CD8-positive, alpha-beta memory T cell (primary cell): ENCODE data around the gene SPON1. TPM values are rescaled to one million over a fixed set of nuclear protein-coding genes. Genes with fewer than 3 reads are reported as not detected.

Experiments used
- CTCF ChIA-PET: fragments of 350-600 bp; sonication (Branson Sonifier 250); formaldehyde crosslinking; loops from one replicate; lab custom pipeline; 2021; ENCODE audit warnings: antibody characterized with exemption; lab: Charles Lee
- POLR2A ChIA-PET: fragments of 350-600 bp; sonication (Branson Sonifier 250); formaldehyde crosslinking; loops from one replicate; lab custom pipeline; 2021; ENCODE audit warnings: antibody characterized with exemption; lab: Charles Lee
- DNase-seq, 5 donors: peaks; one replicate each; pipeline versions ENCODE4 v3.0.0 to v3.0.0-alpha.2; 2020 to 2022; ENCODE audit warnings: mixed read lengths in 1 of 5
- H3K27ac ChIP-seq: one replicate; pipeline ENCODE4 v1.7.0; 2013; ENCODE audit warnings: low read depth, mild to moderate bottlenecking, low read length, moderate library complexity
- H3K27me3 ChIP-seq: 2 replicates; pipeline ENCODE4 v1.7.0; 2013; ENCODE audit warnings: low read length, mild to moderate bottlenecking; ENCODE audit not compliant: insufficient read depth, poor library complexity, severe bottlenecking
- H3K36me3 ChIP-seq: 2 replicates; pipeline ENCODE4 v1.7.0; 2013; ENCODE audit warnings: mild to moderate bottlenecking, low read length, moderate library complexity; ENCODE audit not compliant: insufficient read depth
- H3K4me1 ChIP-seq: 2 replicates; pipeline ENCODE4 v1.7.0; 2013; ENCODE audit warnings: mild to moderate bottlenecking, low read length, moderate library complexity; ENCODE audit not compliant: insufficient read depth
- H3K4me3 ChIP-seq: 2 replicates; pipeline ENCODE4 v1.7.0; 2013; ENCODE audit warnings: mild to moderate bottlenecking, low read length
- H3K9me3 ChIP-seq: 2 replicates; pipeline ENCODE4 v1.7.0; 2013; ENCODE audit warnings: mild to moderate bottlenecking, low read length
- H3K27ac Mint-ChIP-seq, 8 donors: one replicate each; pipeline ENCODE4 v1.8.0; 2020 to 2021; ENCODE audit warnings: mixed read lengths in 8 of 8, mild to moderate bottlenecking in 6 of 8, inconsistent platforms in 3 of 8, moderate library complexity in 3 of 8
- H3K27me3 Mint-ChIP-seq, 2 donors: one replicate each; pipeline ENCODE4 v1.8.0; 2020 to 2021; ENCODE audit warnings: mixed read lengths in 2 of 2, mild to moderate bottlenecking in 1 of 2, moderate library complexity in 1 of 2
- H3K36me3 Mint-ChIP-seq, 3 donors: one replicate each; pipeline ENCODE4 v1.8.0; 2020 to 2021; ENCODE audit warnings: mixed read lengths in 3 of 3, inconsistent platforms in 1 of 3, mild to moderate bottlenecking in 1 of 3
- H3K4me1 Mint-ChIP-seq, 3 donors: one replicate each; pipeline ENCODE4 v1.8.0; 2020 to 2021; ENCODE audit warnings: mixed read lengths in 3 of 3, inconsistent platforms in 1 of 3, mild to moderate bottlenecking in 1 of 3
- H3K4me3 Mint-ChIP-seq, 7 donors: one replicate each; pipeline ENCODE4 v1.8.0; 2020 to 2021; ENCODE audit warnings: mixed read lengths in 7 of 7, mild to moderate bottlenecking in 6 of 7, moderate library complexity in 4 of 7, inconsistent platforms in 2 of 7
- H3K9me3 Mint-ChIP-seq, 5 donors: one replicate each; pipeline ENCODE4 v1.8.0; 2020 to 2022; ENCODE audit warnings: mixed read lengths in 5 of 5, mild to moderate bottlenecking in 3 of 5, moderate library complexity in 2 of 5, inconsistent platforms in 1 of 5
- polyA plus RNA-seq: library from polyadenylated mRNA; unstranded; fragments of 300-500 nt; fragmentation: Illumina TruSeq; gene quantifications from one replicate; pipeline ENCODE4 v1.2.3, GENCODE V29; 2021
- total RNA-seq, 2 experiments: library from RNA; stranded (reverse); gene quantifications; one replicate each; pipeline ENCODE4 v1.2.3, GENCODE V29; 2021

SPON1 gene
- total and polyA plus RNA-seq, 3 experiments from 2014 or later, result 0.81 to 2.0 (median 0.97) TPM

GRCh38 chr11:14184028-14184940 lies 221.8 kb downstream of the SPON1 start:
- H3K27me3 ChIP-seq, result no peaks in the 10 kb centered on the region
- H3K27ac ChIP-seq, result no peak overlapping the region
- H3K4me1 ChIP-seq, result no peaks in the 10 kb centered on the region
- POLR2A ChIA-PET, result no interaction called here
- no peaks in the 10 kb centered on the region for H3K9me3 ChIP-seq
- Mint-ChIP-seq H3K4me1 (no peaks in the 10 kb centered on the region), H3K9me3 (no peaks in the 10 kb centered on the region), H3K36me3 (peaks cover 2 to 20% (median 7%) of the 10 kb centered on the region in 3 donors), H3K27ac (no peak overlapping the region), H3K4me3 (no peak overlapping the region), H3K27me3 (peaks cover 6 to 10% of the 10 kb centered on the region in 2 donors)
- no peak for DNase-seq
- H3K4me3 ChIP-seq, result no peak overlapping the region
- H3K36me3 ChIP-seq, result no peaks in the 10 kb centered on the region
- CTCF ChIA-PET, result no interaction called here

DNA sequence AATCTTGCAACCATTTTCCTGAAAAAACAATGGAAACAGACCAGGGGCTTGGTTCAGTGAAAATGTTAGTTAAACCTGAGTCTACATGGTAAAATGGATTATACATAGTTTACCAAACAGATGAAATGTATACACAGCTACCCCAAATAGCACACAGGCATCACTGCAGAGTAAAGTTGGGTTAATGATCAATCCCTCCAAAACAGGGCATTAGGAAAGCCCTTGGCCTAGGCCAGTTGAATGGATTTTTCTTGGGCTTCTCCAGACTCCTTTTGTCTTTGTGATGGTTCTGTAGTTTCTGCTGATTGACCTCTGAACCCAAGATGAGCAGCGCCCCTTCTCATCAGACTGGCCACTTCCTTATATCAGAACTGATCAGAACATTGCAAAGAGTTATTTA lies 222.9 kb downstream of the SPON1 start:
- peaks cover 2 to 20% (median 7%) of the 10 kb centered on the region in 3 donors for H3K36me3 Mint-ChIP-seq
- no peak overlapping the region for H3K27ac Mint-ChIP-seq
- H3K9me3 ChIP-seq, result no peaks in the 10 kb centered on the region
- DNase-seq, result no peak
- no peak overlapping the region for H3K27ac ChIP-seq
- no peak overlapping the region for H3K4me3 Mint-ChIP-seq
- no peaks in the 10 kb centered on the region for H3K4me1 ChIP-seq
- no peak overlapping the region for H3K4me3 ChIP-seq
- no peaks in the 10 kb centered on the region for H3K27me3 ChIP-seq
- H3K36me3 ChIP-seq, result no peaks in the 10 kb centered on the region
- H3K9me3 Mint-ChIP-seq, result no peaks in the 10 kb centered on the region
- peaks cover 6 to 9% of the 10 kb centered on the region in 2 donors for H3K27me3 Mint-ChIP-seq
- no peaks in the 10 kb centered on the region for H3K4me1 Mint-ChIP-seq
- ChIA-PET POLR2A (no interaction called here), CTCF (no interaction called here)

DNA sequence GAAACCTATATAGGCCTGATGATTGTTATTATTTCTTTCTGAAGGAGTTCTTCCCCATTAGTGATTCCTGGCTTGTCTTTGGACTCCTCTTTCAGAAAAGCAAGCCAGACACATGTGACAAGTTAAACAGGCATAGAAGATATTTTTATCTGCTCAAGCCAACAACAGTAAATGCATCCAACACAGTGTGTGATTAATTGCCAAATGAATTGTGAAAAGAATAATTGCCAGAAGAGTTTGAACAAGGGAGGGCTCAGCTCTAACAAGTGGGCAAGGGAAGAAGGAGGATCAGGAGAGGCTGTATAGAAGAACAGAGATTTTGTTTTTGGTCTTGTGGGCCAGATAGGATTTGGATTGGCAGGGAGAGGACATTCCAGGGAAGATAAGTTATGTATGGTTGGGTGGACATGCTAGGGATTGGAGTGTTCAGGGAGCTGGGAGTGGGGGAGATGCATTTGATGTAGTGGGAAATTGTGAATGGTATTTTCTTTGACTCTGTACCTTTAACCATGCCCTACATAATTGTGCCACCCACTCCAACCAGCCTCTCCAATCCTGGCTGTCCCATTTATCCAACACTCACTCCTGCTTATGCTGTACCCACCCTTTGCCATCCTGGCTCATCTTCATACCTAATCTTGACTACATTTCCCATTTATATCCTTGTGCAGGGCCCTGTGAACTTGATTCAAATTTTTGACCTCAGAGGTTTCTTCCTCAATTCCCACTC lies 223.7 kb downstream of the SPON1 start:
- no peak overlapping the region for H3K4me3 ChIP-seq
- no peak overlapping the region for H3K27ac ChIP-seq
- no peak for DNase-seq
- H3K4me1 ChIP-seq, result no peaks in the 10 kb centered on the region
- H3K9me3 Mint-ChIP-seq, result no peaks in the 10 kb centered on the region
- H3K36me3 ChIP-seq, result no peaks in the 10 kb centered on the region
- H3K27me3 ChIP-seq, result no peaks in the 10 kb centered on the region
- H3K36me3 Mint-ChIP-seq, result peaks cover 2 to 20% (median 7%) of the 10 kb centered on the region in 3 donors
- ChIA-PET CTCF (no interaction called here), POLR2A (no interaction called here)
- no peak overlapping the region for H3K4me3 Mint-ChIP-seq
- H3K4me1 Mint-ChIP-seq, result no peaks in the 10 kb centered on the region
- no peaks in the 10 kb centered on the region for H3K9me3 ChIP-seq
- H3K27ac Mint-ChIP-seq, result peak overlapping the region in 1 of 8 donors; percentile 37
- peaks cover 8 to 9% of the 10 kb centered on the region in 2 donors for H3K27me3 Mint-ChIP-seq

DNA sequence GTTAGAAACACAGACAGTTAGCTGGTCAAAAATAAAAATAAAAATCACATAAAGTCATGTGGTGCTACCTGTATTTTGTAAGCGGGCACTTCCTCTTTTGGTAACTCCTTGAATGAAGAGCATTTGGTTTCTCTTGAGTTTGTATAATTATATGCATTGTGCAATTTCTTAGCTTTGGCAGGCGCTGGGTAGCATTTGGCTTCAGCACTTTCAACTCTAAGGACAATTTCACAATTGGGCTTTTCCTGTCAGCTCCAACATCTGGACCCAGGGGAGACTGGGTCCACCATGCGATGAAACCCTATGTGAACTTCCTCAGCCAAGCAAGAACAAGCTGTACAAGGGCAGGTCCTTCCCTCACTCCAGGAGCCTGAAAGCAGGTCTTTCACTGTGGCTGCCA lies 227.4 kb downstream of the SPON1 start:
- ChIA-PET POLR2A (no interaction called here), CTCF (no interaction called here)
- no peaks in the 10 kb centered on the region for H3K4me1 ChIP-seq
- H3K4me1 Mint-ChIP-seq, result no peaks in the 10 kb centered on the region
- no peak overlapping the region for H3K27ac ChIP-seq
- H3K36me3 Mint-ChIP-seq, result peaks cover 0 to 18% (median 6%) of the 10 kb centered on the region in 3 donors
- H3K27ac Mint-ChIP-seq, result no peak overlapping the region
- H3K9me3 Mint-ChIP-seq, result no peaks in the 10 kb centered on the region
- no peaks in the 10 kb centered on the region for H3K36me3 ChIP-seq
- no peaks in the 10 kb centered on the region for H3K9me3 ChIP-seq
- no peak overlapping the region for H3K4me3 ChIP-seq
- no peak for DNase-seq
- peaks cover 7 to 12% of the 10 kb centered on the region in 2 donors for H3K27me3 Mint-ChIP-seq
- no peaks in the 10 kb centered on the region for H3K27me3 ChIP-seq
- H3K4me3 Mint-ChIP-seq, result no peak overlapping the region

DNA sequence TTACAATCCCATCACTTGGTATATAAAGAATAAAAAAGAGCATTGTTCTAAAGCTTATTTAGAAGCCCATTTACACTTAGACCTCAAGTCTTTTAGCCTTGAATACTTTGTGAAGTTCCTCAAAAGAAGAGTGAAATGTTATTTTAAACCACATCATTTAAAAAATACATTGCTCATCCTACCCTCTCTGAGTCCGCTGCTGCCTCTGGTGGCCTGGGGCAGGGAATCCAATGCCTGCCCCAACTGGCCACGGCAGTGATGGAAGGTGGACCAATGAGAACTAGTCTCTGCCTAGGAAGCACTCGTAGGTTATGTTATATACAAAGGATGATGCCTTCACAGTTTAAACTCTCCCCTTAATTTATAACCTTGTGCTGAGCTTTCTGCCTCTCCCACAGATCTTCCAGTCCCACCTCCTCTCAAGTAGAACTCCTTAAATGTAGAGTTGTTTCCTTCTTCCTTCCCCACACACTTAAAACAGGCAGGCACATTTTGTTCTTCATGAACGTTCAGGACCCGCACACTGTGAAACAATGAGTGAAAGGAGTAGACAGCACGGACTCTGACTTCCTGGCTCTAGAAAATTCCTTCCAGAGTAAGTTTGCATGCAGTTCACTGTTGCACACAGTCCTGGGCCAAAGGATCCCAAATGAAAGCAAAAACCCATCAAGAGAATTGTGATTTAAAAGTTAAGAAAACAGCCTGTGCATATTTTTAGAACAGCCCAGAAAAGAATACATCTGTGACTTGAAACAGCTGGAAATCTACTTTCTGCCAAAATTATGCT lies 228.7 kb downstream of the SPON1 start:
- no peak for DNase-seq
- Mint-ChIP-seq H3K36me3 (peaks cover 0 to 9% (median 2%) of the 10 kb centered on the region in 3 donors), H3K9me3 (no peaks in the 10 kb centered on the region), H3K27me3 (peaks cover 4 to 12% of the 10 kb centered on the region in 2 donors), H3K4me1 (no peaks in the 10 kb centered on the region), H3K27ac (no peak overlapping the region), H3K4me3 (no peak overlapping the region)
- no peaks in the 10 kb centered on the region for H3K36me3 ChIP-seq
- H3K27me3 ChIP-seq, result no peaks in the 10 kb centered on the region
- ChIA-PET POLR2A (no interaction called here), CTCF (no interaction called here)
- H3K9me3 ChIP-seq, result no peaks in the 10 kb centered on the region
- no peak overlapping the region for H3K4me3 ChIP-seq
- H3K27ac ChIP-seq, result no peak overlapping the region
- no peaks in the 10 kb centered on the region for H3K4me1 ChIP-seq

DNA sequence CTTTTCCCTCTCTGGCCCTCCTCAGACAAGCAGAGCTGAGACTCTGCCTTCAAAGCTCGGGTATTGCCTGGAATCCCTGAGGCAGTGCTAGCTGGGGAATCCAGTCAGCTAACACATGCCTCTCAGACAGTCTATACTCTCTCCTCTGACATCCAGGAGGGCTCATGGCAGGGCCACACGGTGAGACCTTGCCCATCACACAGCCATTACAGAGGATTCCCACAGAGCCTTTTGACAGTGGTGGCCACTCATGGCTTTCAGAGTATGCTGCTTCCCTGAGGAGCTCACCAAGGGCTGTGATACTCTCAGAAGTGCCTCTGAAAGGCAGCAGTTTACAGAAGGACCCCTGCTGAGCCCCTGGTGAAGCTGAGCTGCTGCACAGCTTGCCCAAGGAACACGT lies 231.1 kb downstream of the SPON1 start:
- peaks cover 0 to 2% (median 0%) of the 10 kb centered on the region in 3 donors for H3K4me1 Mint-ChIP-seq
- POLR2A ChIA-PET, result no interaction called here
- CTCF ChIA-PET, result no interaction called here
- H3K9me3 Mint-ChIP-seq, result no peaks in the 10 kb centered on the region
- H3K4me3 Mint-ChIP-seq, result no peak overlapping the region
- no peaks in the 10 kb centered on the region for H3K36me3 Mint-ChIP-seq
- H3K27ac ChIP-seq, result no peak overlapping the region
- H3K27me3 Mint-ChIP-seq, result peaks cover 3 to 6% of the 10 kb centered on the region in 2 donors
- DNase-seq, result no peak
- no peaks in the 10 kb centered on the region for H3K27me3 ChIP-seq
- H3K4me1 ChIP-seq, result no peaks in the 10 kb centered on the region
- no peak overlapping the region for H3K4me3 ChIP-seq
- no peaks in the 10 kb centered on the region for H3K36me3 ChIP-seq
- H3K27ac Mint-ChIP-seq, result no peak overlapping the region
- H3K9me3 ChIP-seq, result no peaks in the 10 kb centered on the region

DNA sequence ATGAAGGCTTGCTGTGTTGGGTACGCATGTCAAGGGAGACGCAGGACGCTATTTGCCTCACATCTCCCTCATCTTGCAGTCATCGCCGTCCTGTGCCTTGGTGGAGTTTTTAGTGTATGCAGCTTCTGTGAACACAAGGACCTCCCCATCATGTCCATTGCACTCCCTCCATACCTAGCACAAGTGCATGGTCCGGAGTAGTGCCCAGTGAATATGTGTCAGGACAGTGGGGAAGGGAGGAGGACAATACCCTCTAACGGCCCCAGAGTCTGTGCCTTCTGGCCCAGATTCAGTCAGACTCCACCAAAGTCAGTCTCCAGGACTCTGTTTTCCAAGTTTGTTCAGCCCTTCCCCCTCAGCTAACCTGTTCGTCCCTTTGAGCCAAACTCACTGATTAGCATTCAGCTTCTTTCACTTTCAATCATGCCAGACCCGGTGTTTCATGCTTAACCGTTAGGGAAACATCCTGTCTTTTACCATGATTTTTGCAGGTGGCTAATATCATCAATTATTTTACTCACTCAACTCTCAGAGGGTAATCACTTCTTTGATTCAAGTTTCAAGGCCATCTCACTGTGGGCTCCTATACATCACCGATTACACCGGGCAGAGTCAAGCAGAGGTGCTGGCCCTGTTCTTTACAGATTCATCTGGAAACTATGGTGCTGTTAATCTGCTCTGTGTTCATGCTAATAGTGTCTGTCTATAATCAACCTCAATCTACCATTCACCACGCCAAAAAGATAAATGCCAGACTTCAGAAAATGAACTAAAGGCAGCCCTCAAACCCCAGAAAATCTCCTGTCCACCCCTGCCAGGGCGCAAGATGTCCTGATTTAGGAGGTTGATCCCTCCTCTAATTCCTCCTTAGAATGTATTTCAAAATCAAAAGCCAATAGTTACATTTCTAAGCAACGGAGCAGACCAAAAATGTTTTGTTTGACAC lies 240.0 kb downstream of the SPON1 start:
- Histone ChIP-seq H3K9me3 (no peaks in the 10 kb centered on the region), H3K4me1 (no peaks in the 10 kb centered on the region), H3K27me3 (no peaks in the 10 kb centered on the region), H3K4me3 (no peak overlapping the region), H3K27ac (no peak overlapping the region), H3K36me3 (no peaks in the 10 kb centered on the region)
- ChIA-PET POLR2A (no interaction called here), CTCF (no interaction called here)
- no peak for DNase-seq
- H3K4me1 Mint-ChIP-seq, result peaks cover 2 to 20% (median 15%) of the 10 kb centered on the region in 3 donors
- H3K36me3 Mint-ChIP-seq, result peaks cover 0 to 5% (median 0%) of the 10 kb centered on the region in 3 donors
- H3K27me3 Mint-ChIP-seq, result no peaks in the 10 kb centered on the region
- H3K27ac Mint-ChIP-seq, result peak overlapping the region in 3 of 8 donors; percentile 17 to 50 (median 25)
- peak overlapping the region in 6 of 7 donors; percentile 3 to 56 (median 48) for H3K4me3 Mint-ChIP-seq
- H3K9me3 Mint-ChIP-seq, result no peaks in the 10 kb centered on the region
